HG03354 (cell line): ENCODE results near the gene S100A1.
"Not testable (repeated sequence)": the region's sequence is repeated elsewhere in the genome, so short reads cannot be mapped to it uniquely, and the experiment has no call there.

Source experiments
- ATAC-seq: cut with Tn5 transposase; IDR thresholded peaks from one replicate; pipeline ENCODE4 v1.9.1; 2021; ENCODE audit warnings: mild to moderate bottlenecking; ENCODE audit not compliant: unreplicated experiment, poor library complexity, severe bottlenecking

Gene S100A1

GRCh38 chr1:153626904-153627714 lies 1.1 kb upstream of the S100A1 start, which contains the start of gene S100A13:
S100A13 (minus strand) TSS chr1:153627505; CDS start chr1:153626472, 1,033 bp downstream.
- ATAC-seq = no peak

- no peak for ATAC-seq
Observed at GRCh38 chr1:153628638-153629342, 556 bp downstream of the S100A1 start.

GRCh38 chr1:153629343-153629665 lies 1.1 kb downstream of the S100A1 start:
- ATAC-seq = no peak

GRCh38 chr1:153629971-153630370 lies 1.7 kb downstream of the S100A1 start:
- ATAC-seq = no peak

- ATAC-seq = no peak
Observed at GRCh38 chr1:153630384-153630783, 2.1 kb downstream of the S100A1 start.

- no peak for ATAC-seq
Observed at GRCh38 chr1:153631047-153632022, 3.1 kb downstream of the S100A1 start.

GRCh38 chr1:153633161-153633753 lies 5.0 kb downstream of the S100A1 start:
- peak; percentile 1 for ATAC-seq

GRCh38 chr1:153633754-153634665 lies 5.8 kb downstream of the S100A1 start, which contains the start of gene CHTOP:
CHTOP (plus strand) TSS chr1:153634066; CDS start chr1:153636589, 2,523 bp downstream.
- peak; percentile 91 for ATAC-seq

- no peak for ATAC-seq
Observed at GRCh38 chr1:153635872-153636271, 7.6 kb downstream of the S100A1 start.

GRCh38 chr1:153636312-153636711 lies 8.1 kb downstream of the S100A1 start:
- no peak for ATAC-seq

- ATAC-seq = no peak
Observed at GRCh38 chr1:153638261-153638660, 10.0 kb downstream of the S100A1 start.

GRCh38 chr1:153639280-153639679 lies 11.0 kb downstream of the S100A1 start:
- ATAC-seq = no peak

GRCh38 chr1:153640213-153640612 lies 12.0 kb downstream of the S100A1 start:
- not testable (repeated sequence) for ATAC-seq

GRCh38 chr1:153640861-153641260 lies 12.6 kb downstream of the S100A1 start:
- ATAC-seq = no peak

GRCh38 chr1:153642161-153642560 lies 13.9 kb downstream of the S100A1 start:
- ATAC-seq = no peak

- ATAC-seq = no peak
Observed at GRCh38 chr1:153643100-153643499, 14.9 kb downstream of the S100A1 start.

GRCh38 chr1:153643816-153644215 lies 15.6 kb downstream of the S100A1 start:
- no peak for ATAC-seq

GRCh38 chr1:153646672-153647345 lies 18.6 kb downstream of the S100A1 start:
- no peak for ATAC-seq
